DOHH2 (cell line): ENCODE results near the gene KLHL9.

Experiments
- H3F3A ChIP-seq: fragments of 200-600 bp; sonication (generic), shearing (Covaris generic); 2 replicates; pipeline ENCODE4 v1.6.0; 2016; ENCODE audit warnings: antibody characterized with exemption, mild to moderate bottlenecking; ENCODE audit not compliant: control insufficient read depth, insufficient read depth
- H3K27ac ChIP-seq: fragments of 200-600 bp; sonication (generic); 2 replicates; pipeline ENCODE4 v1.5.1; 2014; ENCODE audit warnings: low read depth, mild to moderate bottlenecking, low read length, moderate library complexity
- H3K27me3 ChIP-seq: fragments of 200-600 bp; sonication (generic); 2 replicates; pipeline ENCODE4 v1.6.1; 2014; ENCODE audit warnings: mild to moderate bottlenecking, low read length, mixed read lengths; ENCODE audit not compliant: control insufficient read depth
- H3K36me3 ChIP-seq: fragments of 200-600 bp; sonication (generic); 2 replicates; pipeline ENCODE4 v1.6.1; 2014; ENCODE audit warnings: mild to moderate bottlenecking, low read length, moderate library complexity, mixed read lengths; ENCODE audit not compliant: control insufficient read depth
- H3K4me1 ChIP-seq: fragments of 200-600 bp; sonication (generic); 2 replicates; pipeline ENCODE4 v1.6.1; 2014; ENCODE audit warnings: mild to moderate bottlenecking, low read length, mixed read lengths; ENCODE audit not compliant: control insufficient read depth
- H3K4me2 ChIP-seq: fragments of 200-600 bp; sonication (generic); 2 replicates; pipeline ENCODE4 v1.6.0; 2014; ENCODE audit warnings: mild to moderate bottlenecking, low read length, moderate library complexity
- H3K4me3 ChIP-seq: fragments of 200-600 bp; sonication (generic); 2 replicates; pipeline ENCODE4 v1.5.1; 2014; ENCODE audit warnings: mild to moderate bottlenecking, low read length, mixed read lengths
- H3K79me2 ChIP-seq: fragments of 200-600 bp; sonication (generic); 2 replicates; pipeline ENCODE4 v1.6.1; 2014; ENCODE audit warnings: mild to moderate bottlenecking, low read length, mixed read lengths; ENCODE audit not compliant: control insufficient read depth
- H3K9me2 ChIP-seq: fragments of 200-600 bp; sonication (generic); replicated peaks from 2 replicates; pipeline ENCODE4 v1.6.1; 2014; ENCODE audit warnings: mild to moderate bottlenecking, low read length, mixed read lengths; ENCODE audit not compliant: control insufficient read depth
- H3K9me3 ChIP-seq: fragments of 200-600 bp; sonication (generic); 2 replicates; pipeline ENCODE4 v1.6.1; 2014; ENCODE audit warnings: antibody characterized with exemption, low read length, mixed read lengths; ENCODE audit not compliant: control insufficient read depth, insufficient read depth
- H4K20me1 ChIP-seq: fragments of 200-600 bp; sonication (generic); 2 replicates; pipeline ENCODE4 v1.6.0; 2014; ENCODE audit warnings: low read depth, mild to moderate bottlenecking, antibody characterized with exemption, low read length, moderate library complexity; ENCODE audit not compliant: control insufficient read depth, insufficient read depth
- EZH2phosphoT487 ChIP-seq: fragments of 200-600 bp; sonication (generic); IDR thresholded peaks from 2 replicates; pipeline ENCODE4 v1.6.1; 2017; ENCODE audit warnings: borderline replicate concordance, mild to moderate bottlenecking, antibody characterized with exemption, low read length, moderate library complexity, mixed read lengths
- TF ChIP-seq, protein P1 (sequence below): fragments of 200-600 bp; sonication (generic); IDR thresholded peaks from one replicate; pipeline ENCODE4 v1.5.1; 2014; ENCODE audit warnings: antibody characterized with exemption, mild to moderate bottlenecking, low read depth, low read length; ENCODE audit not compliant: poor library complexity, severe bottlenecking

KLHL9 gene

DNA sequence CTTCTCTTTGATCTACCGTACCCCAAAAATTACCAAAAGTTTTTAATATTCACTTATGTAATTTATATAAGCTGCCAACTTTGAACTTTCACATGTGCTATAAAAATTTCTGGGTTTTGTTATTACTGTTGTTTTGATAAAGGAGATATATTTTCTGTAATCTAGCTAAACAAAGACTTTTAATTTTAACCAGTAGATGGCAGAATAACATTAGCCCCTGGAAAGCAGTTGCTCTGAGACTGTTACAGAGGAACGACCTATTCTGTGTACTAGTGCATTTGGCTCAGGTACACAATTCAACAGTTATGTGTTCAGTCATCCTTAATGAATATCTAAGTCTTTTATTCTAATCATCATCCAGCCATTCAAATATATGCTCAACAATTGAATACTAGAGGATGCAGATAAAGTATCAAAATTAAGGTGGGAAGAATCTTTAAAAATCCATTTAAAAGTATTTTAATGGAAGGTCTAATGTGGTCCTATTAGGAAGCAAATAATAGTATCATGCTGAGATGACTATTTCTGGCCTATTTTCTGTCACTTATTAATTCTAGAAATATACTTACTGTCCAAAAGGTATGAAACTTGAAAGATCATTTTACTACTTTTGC is 8.6 kb downstream of the KLHL9 start:
- Histone ChIP-seq H3K9me2 (no peaks in the 10 kb centered on the region), H3K4me1 (peaks cover 2% of the 10 kb centered on the region), H3K27ac (no peak overlapping the region), H3K4me3 (no peak overlapping the region), H3K27me3 (no peaks in the 10 kb centered on the region), H4K20me1 (peaks cover 10% of the 10 kb centered on the region; the same call in 1 of the 2 replicates), H3K9me3 (no peaks in the 10 kb centered on the region), H3K36me3 (peaks cover 41% of the 10 kb centered on the region), H3K79me2 (peaks cover 57% of the 10 kb centered on the region), H3F3A (peaks cover 5% of the 10 kb centered on the region; the same call in 1 of the 2 replicates), H3K4me2 (no peak overlapping the region)
- TF ChIP-seq, protein P1, sequence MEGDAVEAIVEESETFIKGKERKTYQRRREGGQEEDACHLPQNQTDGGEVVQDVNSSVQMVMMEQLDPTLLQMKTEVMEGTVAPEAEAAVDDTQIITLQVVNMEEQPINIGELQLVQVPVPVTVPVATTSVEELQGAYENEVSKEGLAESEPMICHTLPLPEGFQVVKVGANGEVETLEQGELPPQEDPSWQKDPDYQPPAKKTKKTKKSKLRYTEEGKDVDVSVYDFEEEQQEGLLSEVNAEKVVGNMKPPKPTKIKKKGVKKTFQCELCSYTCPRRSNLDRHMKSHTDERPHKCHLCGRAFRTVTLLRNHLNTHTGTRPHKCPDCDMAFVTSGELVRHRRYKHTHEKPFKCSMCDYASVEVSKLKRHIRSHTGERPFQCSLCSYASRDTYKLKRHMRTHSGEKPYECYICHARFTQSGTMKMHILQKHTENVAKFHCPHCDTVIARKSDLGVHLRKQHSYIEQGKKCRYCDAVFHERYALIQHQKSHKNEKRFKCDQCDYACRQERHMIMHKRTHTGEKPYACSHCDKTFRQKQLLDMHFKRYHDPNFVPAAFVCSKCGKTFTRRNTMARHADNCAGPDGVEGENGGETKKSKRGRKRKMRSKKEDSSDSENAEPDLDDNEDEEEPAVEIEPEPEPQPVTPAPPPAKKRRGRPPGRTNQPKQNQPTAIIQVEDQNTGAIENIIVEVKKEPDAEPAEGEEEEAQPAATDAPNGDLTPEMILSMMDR = peak; percentile 66
- TF ChIP-seq EZH2phosphoT487 = no peak

- Histone ChIP-seq H3K4me3 (no peak overlapping the region), H3K36me3 (peaks cover 26% of the 10 kb centered on the region)
These were observed 11.2 kb downstream of the KLHL9 start for GRCh38 chr9:21324047-21324446.

DNA sequence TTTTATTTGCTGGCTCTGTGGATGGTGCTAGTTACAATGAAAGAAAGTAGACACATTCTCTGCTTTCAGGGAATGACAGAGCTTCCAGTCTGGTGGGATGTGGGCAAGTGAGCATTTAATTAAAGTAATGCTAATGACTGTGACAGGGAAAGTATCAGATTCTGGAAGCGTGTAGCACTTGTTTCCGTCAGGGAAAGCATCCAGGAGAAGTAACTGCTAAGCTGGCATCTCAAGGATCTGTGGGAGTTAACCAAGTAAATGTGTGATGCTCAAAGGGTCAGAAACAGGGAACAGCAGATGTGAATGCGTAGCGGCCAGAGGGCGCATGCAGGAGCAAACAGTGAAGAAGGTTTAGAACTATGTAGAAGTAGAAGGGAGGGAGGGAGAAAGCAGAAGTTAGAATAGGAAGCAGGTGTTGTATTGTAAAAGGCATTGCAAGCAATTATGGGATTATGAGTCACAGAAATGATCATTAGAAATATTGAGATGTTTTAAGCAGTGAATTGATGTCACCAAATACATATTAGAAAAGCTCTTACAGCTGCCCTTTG is 12.2 kb downstream of the KLHL9 start:
- peaks cover 22% of the 10 kb centered on the region for H3K79me2 ChIP-seq
- H3K27ac ChIP-seq = no peak overlapping the region
- no peak overlapping the region for H3K4me3 ChIP-seq
- no peaks in the 10 kb centered on the region for H3K27me3 ChIP-seq
- TF ChIP-seq, protein P1 = no peak
- no peak for TF ChIP-seq EZH2phosphoT487
- no peaks in the 10 kb centered on the region for H3K4me1 ChIP-seq
- H3K9me2 ChIP-seq = no peaks in the 10 kb centered on the region
- peaks cover 5% of the 10 kb centered on the region; the same call in 1 of the 2 replicates for H3F3A ChIP-seq
- H3K4me2 ChIP-seq = no peak overlapping the region
- no peaks in the 10 kb centered on the region for H3K9me3 ChIP-seq
- peaks cover 10% of the 10 kb centered on the region; the same call in 1 of the 2 replicates for H4K20me1 ChIP-seq
- H3K36me3 ChIP-seq = peaks cover 23% of the 10 kb centered on the region

More at GRCh38 chr9:21324047-21324446, 11.2 kb downstream of the KLHL9 start:
- no peaks in the 10 kb centered on the region for H3K9me3 ChIP-seq
- peaks cover 5% of the 10 kb centered on the region; the same call in 1 of the 2 replicates for H3F3A ChIP-seq
- no peaks in the 10 kb centered on the region for H3K9me2 ChIP-seq
- no peak overlapping the region for H3K27ac ChIP-seq
- H3K79me2 ChIP-seq = peaks cover 32% of the 10 kb centered on the region
- no peaks in the 10 kb centered on the region for H3K4me1 ChIP-seq
- TF ChIP-seq EZH2phosphoT487 = no peak
- TF ChIP-seq, protein P1 = no peak
- no peaks in the 10 kb centered on the region for H3K27me3 ChIP-seq
- peaks cover 10% of the 10 kb centered on the region; the same call in 1 of the 2 replicates for H4K20me1 ChIP-seq
- no peak overlapping the region for H3K4me2 ChIP-seq
